Ascending aorta (tissue), 2 donors: ENCODE data around the gene NHSL1. TPM values are rescaled to one million over a fixed set of nuclear protein-coding genes. Genes with fewer than 3 reads are reported as not detected.

Experiments used
- DNase-seq, 2 donors: peaks; one replicate each; pipeline ENCODE4 v3.0.0-alpha.2; 2019; ENCODE audit warnings: low spot score in 2 of 2
- H3K27ac ChIP-seq, 2 donors: fragments of 200-600 bp; sonication (generic); one replicate each; pipeline ENCODE4 v1.5.1; 2016 to 2017; ENCODE audit warnings: mild to moderate bottlenecking in 1 of 2
- H3K27me3 ChIP-seq: fragments of 200-600 bp; sonication (generic); one replicate; pipeline ENCODE4 v1.5.1; 2017
- H3K36me3 ChIP-seq, 2 donors: fragments of 200-600 bp; sonication (generic); one replicate each; pipeline ENCODE4 v1.5.1; 2016
- H3K4me1 ChIP-seq, 2 donors: fragments of 200-600 bp; sonication (generic); one replicate each; pipeline ENCODE4 v1.5.1; 2016 to 2017; ENCODE audit warnings: mild to moderate bottlenecking in 1 of 2
- H3K4me3 ChIP-seq, 2 donors: fragments of 200-600 bp; sonication (generic); one replicate each; pipeline ENCODE4 v1.5.1; 2016 to 2017; ENCODE audit warnings: mild to moderate bottlenecking in 1 of 2
- H3K9me3 ChIP-seq, 2 donors: fragments of 200-600 bp; sonication (generic); one replicate each; pipeline ENCODE4 v1.5.1; 2016
- CTCF ChIP-seq, 3 experiments: fragments of 200-600 bp in 2 of 3; fragments of 450-650 bp in 1 of 3; sonication (generic) in 2 of 3; IDR thresholded peaks; one replicate each; pipeline ENCODE4 v1.5.1; 2016 to 2019; ENCODE audit warnings: antibody characterized with exemption in 3 of 3, mild to moderate bottlenecking in 1 of 3, moderate library complexity in 1 of 3
- intact Hi-C: fragments of 100-400 bp; cut with DNase I; formaldehyde crosslinking; loops from one replicate; pipeline ENCODE4 v1.15.1; 2023
- total RNA-seq: library from RNA; depleted of rRNA; stranded (reverse); fragments of >200 nt; gene quantifications from one replicate; pipeline ENCODE4 v1.1.0, GENCODE V29; 2016

The NHSL1 gene
- total RNA-seq, 1 donor from 2014 or later, result 10.4 TPM

DNA sequence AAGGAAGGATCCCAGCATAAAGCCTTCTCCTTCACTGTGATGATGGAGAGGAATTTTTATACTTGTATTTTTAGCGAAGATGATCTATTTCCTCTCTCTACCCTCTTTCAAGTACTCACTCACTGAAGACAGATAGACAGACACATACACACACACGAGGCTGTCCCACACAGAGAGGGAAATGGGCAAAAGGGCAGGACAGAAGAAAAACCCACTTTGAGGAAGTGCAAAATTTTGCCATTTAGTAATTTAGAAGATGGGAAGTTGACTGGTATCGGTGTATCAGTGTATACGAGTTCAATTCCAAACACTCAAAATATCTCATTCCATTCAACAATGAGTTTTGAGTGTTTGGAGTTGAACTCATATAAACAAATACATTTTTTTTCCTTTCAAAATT is 64.4 kb downstream of the NHSL1 start:
- TF ChIP-seq CTCF (IDR thresholded peaks at IDR 0.05), result no peak
- DNase-seq, result no peak
- intact Hi-C loops, result no loop called here
- no peak overlapping the region for H3K27ac ChIP-seq
- H3K4me3 ChIP-seq, result no peak overlapping the region
- H3K36me3 ChIP-seq, result no peaks in the 10 kb centered on the region
- H3K27me3 ChIP-seq, result no peaks in the 10 kb centered on the region
- H3K4me1 ChIP-seq, result no peaks in the 10 kb centered on the region
- no peaks in the 10 kb centered on the region for H3K9me3 ChIP-seq

GRCh38 chr6:138434096-138434495 is 65.2 kb downstream of the NHSL1 start:
- H3K27me3 ChIP-seq, result no peaks in the 10 kb centered on the region
- no peak overlapping the region for H3K27ac ChIP-seq
- intact Hi-C loops, result no loop called here
- no peak for DNase-seq
- no peaks in the 10 kb centered on the region for H3K4me1 ChIP-seq
- no peaks in the 10 kb centered on the region for H3K9me3 ChIP-seq
- H3K36me3 ChIP-seq, result no peaks in the 10 kb centered on the region
- TF ChIP-seq CTCF (IDR thresholded peaks at IDR 0.05), result no peak
- no peak overlapping the region for H3K4me3 ChIP-seq

- no peak for TF ChIP-seq CTCF (IDR thresholded peaks at IDR 0.05)
- no peaks in the 10 kb centered on the region for H3K9me3 ChIP-seq
- no peak overlapping the region for H3K27ac ChIP-seq
- no peaks in the 10 kb centered on the region for H3K27me3 ChIP-seq
- H3K4me3 ChIP-seq, result no peak overlapping the region
- no peaks in the 10 kb centered on the region for H3K36me3 ChIP-seq
- no peaks in the 10 kb centered on the region for H3K4me1 ChIP-seq
- intact Hi-C loops, result no loop called here
- no peak for DNase-seq
Measured at GRCh38 chr6:138432063-138432356, 67.3 kb downstream of the NHSL1 start.

DNA sequence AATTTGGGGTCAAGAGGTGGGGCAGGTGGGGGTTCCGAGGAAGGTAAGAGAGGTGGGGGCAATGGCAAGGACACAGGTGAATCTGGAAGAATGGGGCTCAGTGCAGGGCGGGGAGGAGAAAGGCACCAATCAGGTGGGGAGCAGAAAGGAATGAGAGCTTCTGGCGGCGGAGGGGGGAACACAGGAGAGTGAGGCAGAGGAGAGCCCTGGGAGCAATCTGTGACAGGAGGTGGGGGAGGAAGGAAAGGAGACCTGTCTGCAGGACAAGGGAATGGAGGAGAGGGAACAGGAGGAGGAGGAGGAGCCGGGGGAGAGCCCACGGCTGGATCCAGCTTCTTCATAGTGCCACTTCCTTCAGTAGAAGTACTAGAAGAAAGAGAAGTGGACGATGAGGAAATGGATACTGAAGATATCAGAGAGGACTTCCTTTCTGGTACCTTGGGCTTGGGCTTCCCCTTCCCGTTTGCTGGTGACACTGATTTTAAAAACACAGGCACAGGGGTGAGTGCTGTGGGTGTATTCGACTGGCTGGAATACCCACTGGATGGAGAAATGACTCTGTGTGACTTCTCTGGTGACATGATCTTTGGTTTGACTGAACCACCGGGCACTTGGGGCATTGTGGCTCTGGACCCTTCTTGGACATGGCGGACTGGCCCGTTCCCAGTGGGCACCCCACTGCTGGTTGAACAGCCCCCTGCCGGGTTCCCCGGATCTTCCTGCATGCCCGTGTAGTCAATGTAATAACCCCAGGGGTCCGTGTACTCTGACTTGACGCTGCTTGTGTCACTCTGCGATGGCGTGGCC is 67.8 kb downstream of the NHSL1 start:
- intact Hi-C loops, result no loop called here

GRCh38 chr6:138430361-138431145 is 68.7 kb downstream of the NHSL1 start:
- Histone ChIP-seq H3K4me3 (no peak overlapping the region), H3K9me3 (no peaks in the 10 kb centered on the region)
- intact Hi-C loops, result no loop called here

More for the DNA sequence above, 67.8 kb downstream of the NHSL1 start:
- DNase-seq, result no peak
- no peak overlapping the region for H3K27ac ChIP-seq
- no peaks in the 10 kb centered on the region for H3K9me3 ChIP-seq
- no peaks in the 10 kb centered on the region for H3K36me3 ChIP-seq
- H3K4me3 ChIP-seq, result no peak overlapping the region
- no peaks in the 10 kb centered on the region for H3K27me3 ChIP-seq
- no peak for TF ChIP-seq CTCF (IDR thresholded peaks at IDR 0.05)
- H3K4me1 ChIP-seq, result no peaks in the 10 kb centered on the region

More at GRCh38 chr6:138430361-138431145, 68.7 kb downstream of the NHSL1 start:
- TF ChIP-seq CTCF (IDR thresholded peaks at IDR 0.05), result no peak
- no peaks in the 10 kb centered on the region for H3K4me1 ChIP-seq
- H3K27me3 ChIP-seq, result no peaks in the 10 kb centered on the region
- DNase-seq, result no peak
- no peaks in the 10 kb centered on the region for H3K36me3 ChIP-seq
- no peak overlapping the region for H3K27ac ChIP-seq
